Ovary (tissue), 3 donors: ENCODE results near the gene CACNG4.

ENCODE experiments used
- CTCF ChIP-seq, 3 donors: fragments of 450-650 bp in 2 of 3; fragments of 200-600 bp in 1 of 3; IDR thresholded peaks; one replicate each; pipeline versions ENCODE4 v1.5.1 to v1.8.0; 2016 to 2022; ENCODE audit warnings: antibody characterized with exemption in 3 of 3, mild to moderate bottlenecking in 1 of 3
- POLR2A ChIP-seq: fragments of 450-650 bp; IDR thresholded peaks from one replicate; pipeline ENCODE4 v1.6.1; 2017; ENCODE audit warnings: antibody characterized with exemption, mild to moderate bottlenecking, moderate library complexity
- donor health status: DM: no; HTN: no; CAD: no.

GRCh38 chr17:67013891-67014290 lies 49.4 kb downstream of the CACNG4 start:
- TF ChIP-seq POLR2A (no peak), CTCF (IDR thresholded peaks at IDR 0.05) (no peak)
